Osteocyte (in vitro differentiated cells): Measurements from ENCODE around the gene DHRS12. TPM values are rescaled to one million over a fixed set of nuclear protein-coding genes. Genes with fewer than 3 reads are reported as not detected.

Source experiments
- DNase-seq: peaks from one replicate; pipeline ENCODE4 v3.0.0; 2021; ENCODE audit warnings: mixed read lengths; ENCODE audit not compliant: unreplicated experiment; ENCODE audit errors: extremely low spot score
- H3K27ac Mint-ChIP-seq: one replicate; pipeline ENCODE4 v1.8.0; 2021; ENCODE audit warnings: mild to moderate bottlenecking, mixed read lengths; ENCODE audit not compliant: unreplicated experiment
- H3K27me3 Mint-ChIP-seq: one replicate; pipeline ENCODE4 v1.8.0; 2021; ENCODE audit warnings: mixed read lengths; ENCODE audit not compliant: unreplicated experiment
- H3K36me3 Mint-ChIP-seq: one replicate; pipeline ENCODE4 v1.8.0; 2021; ENCODE audit warnings: mixed read lengths; ENCODE audit not compliant: unreplicated experiment
- H3K4me1 Mint-ChIP-seq: one replicate; pipeline ENCODE4 v1.8.0; 2021; ENCODE audit warnings: mixed read lengths; ENCODE audit not compliant: unreplicated experiment
- H3K4me3 Mint-ChIP-seq: one replicate; pipeline ENCODE4 v1.8.0; 2021; ENCODE audit warnings: mild to moderate bottlenecking, moderate library complexity, mixed read lengths; ENCODE audit not compliant: unreplicated experiment
- H3K9me3 Mint-ChIP-seq: one replicate; pipeline ENCODE4 v1.8.0; 2021; ENCODE audit warnings: mixed read lengths; ENCODE audit not compliant: unreplicated experiment
- total RNA-seq: library from RNA; stranded (reverse); gene quantifications from 2 replicates; pipeline ENCODE4 v1.2.1, GENCODE V29; 2021
- TF ChIP-seq, protein P1 (sequence below): fragments of 200-600 bp; sonication (generic); IDR thresholded peaks from 2 replicates; pipeline ENCODE4 v1.5.0; 2021; ENCODE audit warnings: antibody characterized with exemption, mild to moderate bottlenecking, moderate library complexity

Gene DHRS12
- total RNA-seq, 1 donor from 2014 or later: 9.2 TPM

- Mint-ChIP-seq H3K36me3 (peaks cover 43% of the 10 kb centered on the region), H3K27ac (no peak overlapping the region), H3K27me3 (no peaks in the 10 kb centered on the region), H3K9me3 (peaks cover 10% of the 10 kb centered on the region), H3K4me1 (no peaks in the 10 kb centered on the region), H3K4me3 (no peak overlapping the region)
- TF ChIP-seq, protein P1, sequence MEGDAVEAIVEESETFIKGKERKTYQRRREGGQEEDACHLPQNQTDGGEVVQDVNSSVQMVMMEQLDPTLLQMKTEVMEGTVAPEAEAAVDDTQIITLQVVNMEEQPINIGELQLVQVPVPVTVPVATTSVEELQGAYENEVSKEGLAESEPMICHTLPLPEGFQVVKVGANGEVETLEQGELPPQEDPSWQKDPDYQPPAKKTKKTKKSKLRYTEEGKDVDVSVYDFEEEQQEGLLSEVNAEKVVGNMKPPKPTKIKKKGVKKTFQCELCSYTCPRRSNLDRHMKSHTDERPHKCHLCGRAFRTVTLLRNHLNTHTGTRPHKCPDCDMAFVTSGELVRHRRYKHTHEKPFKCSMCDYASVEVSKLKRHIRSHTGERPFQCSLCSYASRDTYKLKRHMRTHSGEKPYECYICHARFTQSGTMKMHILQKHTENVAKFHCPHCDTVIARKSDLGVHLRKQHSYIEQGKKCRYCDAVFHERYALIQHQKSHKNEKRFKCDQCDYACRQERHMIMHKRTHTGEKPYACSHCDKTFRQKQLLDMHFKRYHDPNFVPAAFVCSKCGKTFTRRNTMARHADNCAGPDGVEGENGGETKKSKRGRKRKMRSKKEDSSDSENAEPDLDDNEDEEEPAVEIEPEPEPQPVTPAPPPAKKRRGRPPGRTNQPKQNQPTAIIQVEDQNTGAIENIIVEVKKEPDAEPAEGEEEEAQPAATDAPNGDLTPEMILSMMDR: no peak
- DNase-seq: no peak
Measured at GRCh38 chr13:51745243-51745642, 58.7 kb downstream of the DHRS12 start.

GRCh38 chr13:51742611-51743010 is 61.4 kb downstream of the DHRS12 start:
- no peak for DNase-seq
- Mint-ChIP-seq H3K4me1 (no peaks in the 10 kb centered on the region), H3K36me3 (peaks cover 43% of the 10 kb centered on the region), H3K27me3 (no peaks in the 10 kb centered on the region), H3K9me3 (no peaks in the 10 kb centered on the region), H3K27ac (no peak overlapping the region), H3K4me3 (no peak overlapping the region)
- TF ChIP-seq, protein P1: no peak

DNA sequence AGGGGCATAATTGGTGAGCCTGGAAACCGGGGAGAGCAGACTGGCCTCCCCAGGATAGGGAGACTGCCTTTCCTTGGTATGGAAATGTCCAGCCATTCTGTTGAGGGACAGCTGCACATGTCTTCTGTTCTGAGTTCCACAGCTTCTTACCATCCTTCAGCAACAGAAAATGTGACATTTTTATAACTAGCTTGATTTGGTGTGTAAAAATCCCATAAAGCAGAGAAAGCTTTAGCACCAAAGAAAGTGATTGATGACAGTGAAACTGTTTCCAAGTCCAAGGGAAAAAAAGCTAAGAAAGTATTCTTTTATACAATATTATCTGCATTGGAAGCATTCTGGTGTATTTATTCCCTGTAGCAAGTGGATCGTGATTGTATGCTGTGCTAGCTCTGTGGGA is 61.9 kb downstream of the DHRS12 start:
- Mint-ChIP-seq H3K4me3 (no peak overlapping the region), H3K27me3 (no peaks in the 10 kb centered on the region), H3K27ac (no peak overlapping the region), H3K36me3 (peaks cover 40% of the 10 kb centered on the region), H3K9me3 (no peaks in the 10 kb centered on the region), H3K4me1 (no peaks in the 10 kb centered on the region)
- no peak for DNase-seq
- TF ChIP-seq, protein P1: no peak

DNA sequence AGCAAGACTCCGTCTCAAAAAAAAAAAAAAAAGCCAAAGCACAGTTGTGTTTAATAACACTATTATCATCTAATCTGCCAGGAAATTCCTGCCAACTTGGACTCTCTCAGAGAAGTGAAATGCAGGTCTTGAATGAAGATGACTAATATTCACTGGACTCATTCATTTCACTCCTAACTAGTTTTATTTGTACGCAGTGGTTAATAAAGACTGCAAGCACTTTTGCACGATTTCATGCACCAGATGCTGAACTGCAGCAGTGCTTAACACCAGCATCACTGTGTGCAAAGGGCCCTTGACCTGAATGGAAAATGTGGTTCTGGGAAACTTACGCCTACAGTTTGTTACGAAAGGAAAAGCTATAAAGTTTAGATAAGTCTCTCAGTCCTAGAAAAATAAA is 63.3 kb downstream of the DHRS12 start:
- DNase-seq: no peak
- Mint-ChIP-seq H3K27ac (no peak overlapping the region), H3K4me3 (no peak overlapping the region), H3K27me3 (no peaks in the 10 kb centered on the region), H3K36me3 (peaks cover 46% of the 10 kb centered on the region), H3K9me3 (no peaks in the 10 kb centered on the region), H3K4me1 (no peaks in the 10 kb centered on the region)
- TF ChIP-seq, protein P1: no peak

- Mint-ChIP-seq H3K27me3 (no peaks in the 10 kb centered on the region), H3K4me3 (no peak overlapping the region), H3K4me1 (peaks cover 5% of the 10 kb centered on the region), H3K9me3 (no peaks in the 10 kb centered on the region), H3K27ac (peak overlapping the region; percentile 25), H3K36me3 (peaks cover 37% of the 10 kb centered on the region)
- no peak for DNase-seq
- TF ChIP-seq, protein P1: no peak
Measured at GRCh38 chr13:51739027-51739764, 64.8 kb downstream of the DHRS12 start.
